OCI-LY3 (cell line): ENCODE data around the gene GFI1B.

ENCODE experiments used
- H2AFZ ChIP-seq: fragments of 200-600, 300-600 bp; shearing (Covaris generic); 2 replicates; pipeline ENCODE4 v1.6.0; 2014; ENCODE audit warnings: antibody characterized with exemption, low read depth, low read length
- H3K27ac ChIP-seq: fragments of 200-600, 300-600 bp; sonication (generic); 2 replicates; pipeline ENCODE4 v1.5.1; 2014; ENCODE audit warnings: mild to moderate bottlenecking, low read length, moderate library complexity, mixed read lengths
- H3K27me3 ChIP-seq: fragments of 200-600, 300-600 bp; sonication (generic); 2 replicates; pipeline ENCODE4 v1.6.1; 2014; ENCODE audit warnings: low read depth, low read length, mixed read lengths
- H3K36me3 ChIP-seq: fragments of 200-600, 300-600 bp; sonication (generic); replicated peaks from 2 replicates; pipeline ENCODE3; 2014; ENCODE audit warnings: low read depth, low read length, mixed read lengths
- H3K4me1 ChIP-seq: fragments of 300-600, 200-600 bp; sonication (generic); 2 replicates; pipeline ENCODE4 v1.6.1; 2014; ENCODE audit warnings: low read length, mixed read lengths
- H3K4me2 ChIP-seq: fragments of 200-600, 300-600 bp; sonication (generic); 2 replicates; pipeline ENCODE4 v1.6.1; 2014; ENCODE audit warnings: low read length, mixed read lengths
- H3K4me3 ChIP-seq: fragments of 300-600, 200-600 bp; sonication (generic); 2 replicates; pipeline ENCODE4 v1.5.1; 2014; ENCODE audit warnings: antibody characterized with exemption, mild to moderate bottlenecking, low read length, moderate library complexity
- H3K79me2 ChIP-seq: fragments of 300-600, 200-600 bp; shearing (Covaris generic); 2 replicates; pipeline ENCODE4 v1.6.1; 2014; ENCODE audit warnings: mild to moderate bottlenecking, low read length, mixed read lengths
- H3K9ac ChIP-seq: fragments of 300-600, 200-600 bp; shearing (Covaris generic); 2 replicates; pipeline ENCODE4 v1.6.0; 2014; ENCODE audit warnings: mild to moderate bottlenecking, low read length, moderate library complexity
- H3K9me3 ChIP-seq: fragments of 200-600, 300-600 bp; shearing (Covaris generic); 2 replicates; pipeline ENCODE4 v1.6.1; 2014; ENCODE audit warnings: low read length, mixed read lengths; ENCODE audit not compliant: insufficient read depth
- H4K20me1 ChIP-seq: fragments of 200-600, 300-600 bp; sonication (generic); 2 replicates; pipeline ENCODE4 v1.6.1; 2016; ENCODE audit warnings: low read length, mixed read lengths; ENCODE audit not compliant: insufficient read depth
- CTCF ChIP-seq: fragments of 200-600, 300-600 bp; sonication (generic); IDR thresholded peaks from 2 replicates; pipeline ENCODE4 v1.5.1; 2014; ENCODE audit warnings: antibody characterized with exemption, low read length, low read depth
- EZH2phosphoT487 ChIP-seq: fragments of 200-600 bp; shearing (Covaris generic); IDR thresholded peaks from 2 replicates; pipeline ENCODE4 v1.6.1; 2018; ENCODE audit warnings: antibody characterized with exemption, mixed run types, low read depth

The GFI1B gene

GRCh38 chr9:132939169-132939568 lies 39.3 kb upstream of the GFI1B start:
- TF ChIP-seq CTCF (no peak), EZH2phosphoT487 (no peak)
- H4K20me1 ChIP-seq = peaks cover 21% of the 10 kb centered on the region; the same call in 1 of the 2 replicates
- H3K36me3 ChIP-seq = no peaks in the 10 kb centered on the region
- no peak overlapping the region for H3K4me2 ChIP-seq
- H3K4me3 ChIP-seq = no peak overlapping the region
- H2AFZ ChIP-seq = no peak overlapping the region
- peaks cover 21% of the 10 kb centered on the region for H3K4me1 ChIP-seq
- no peaks in the 10 kb centered on the region for H3K27me3 ChIP-seq
- H3K79me2 ChIP-seq = peaks cover 53% of the 10 kb centered on the region
- no peaks in the 10 kb centered on the region for H3K9me3 ChIP-seq
- H3K9ac ChIP-seq = no peak overlapping the region
- H3K27ac ChIP-seq = no peak overlapping the region

- peak overlapping the region; percentile 92 for H3K4me3 ChIP-seq
- H3K79me2 ChIP-seq = peaks cover 50% of the 10 kb centered on the region
- peak overlapping the region; percentile 21; the same call in 1 of the 2 replicates for H3K27ac ChIP-seq
- H3K9me3 ChIP-seq = no peaks in the 10 kb centered on the region
- H2AFZ ChIP-seq = no peak overlapping the region
- no peaks in the 10 kb centered on the region for H3K27me3 ChIP-seq
- H3K36me3 ChIP-seq = no peaks in the 10 kb centered on the region
- peaks cover 25% of the 10 kb centered on the region for H3K4me1 ChIP-seq
- no peak for TF ChIP-seq CTCF
- TF ChIP-seq EZH2phosphoT487 = no peak
- H4K20me1 ChIP-seq = peaks cover 21% of the 10 kb centered on the region; the same call in 1 of the 2 replicates
- no peak overlapping the region for H3K9ac ChIP-seq
- peak overlapping the region; percentile 91 for H3K4me2 ChIP-seq
These were observed 35.8 kb upstream of the GFI1B start for GRCh38 chr9:132942541-132943182.

GRCh38 chr9:132943651-132944293 lies 34.7 kb upstream of the GFI1B start:
- H3K9me3 ChIP-seq = no peaks in the 10 kb centered on the region

More at GRCh38 chr9:132943651-132944293, 34.7 kb upstream of the GFI1B start:
- Histone ChIP-seq H4K20me1 (peaks cover 21% of the 10 kb centered on the region; the same call in 1 of the 2 replicates), H3K27ac (peak overlapping the region; percentile 82), H3K4me2 (peak overlapping the region; percentile 91), H2AFZ (peak overlapping the region; percentile 97; the same call in 1 of the 2 replicates), H3K36me3 (no peaks in the 10 kb centered on the region), H3K27me3 (no peaks in the 10 kb centered on the region), H3K4me1 (peaks cover 25% of the 10 kb centered on the region), H3K4me3 (peak overlapping the region; percentile 92), H3K9ac (peak overlapping the region; percentile 94), H3K79me2 (peaks cover 50% of the 10 kb centered on the region)
- TF ChIP-seq EZH2phosphoT487 (no peak), CTCF (no peak)
